Activated T-cell treated with anti-CD3 and anti-CD28 coated beads for 1 hour (primary cell): ENCODE results near the gene TMEM109.

Experiments used
- DNase-seq: peaks from one replicate; pipeline ENCODE4 v3.0.0-alpha.2; 2020; ENCODE audit warnings: low read depth

TMEM109 gene, protein sequence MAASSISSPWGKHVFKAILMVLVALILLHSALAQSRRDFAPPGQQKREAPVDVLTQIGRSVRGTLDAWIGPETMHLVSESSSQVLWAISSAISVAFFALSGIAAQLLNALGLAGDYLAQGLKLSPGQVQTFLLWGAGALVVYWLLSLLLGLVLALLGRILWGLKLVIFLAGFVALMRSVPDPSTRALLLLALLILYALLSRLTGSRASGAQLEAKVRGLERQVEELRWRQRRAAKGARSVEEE

DNA sequence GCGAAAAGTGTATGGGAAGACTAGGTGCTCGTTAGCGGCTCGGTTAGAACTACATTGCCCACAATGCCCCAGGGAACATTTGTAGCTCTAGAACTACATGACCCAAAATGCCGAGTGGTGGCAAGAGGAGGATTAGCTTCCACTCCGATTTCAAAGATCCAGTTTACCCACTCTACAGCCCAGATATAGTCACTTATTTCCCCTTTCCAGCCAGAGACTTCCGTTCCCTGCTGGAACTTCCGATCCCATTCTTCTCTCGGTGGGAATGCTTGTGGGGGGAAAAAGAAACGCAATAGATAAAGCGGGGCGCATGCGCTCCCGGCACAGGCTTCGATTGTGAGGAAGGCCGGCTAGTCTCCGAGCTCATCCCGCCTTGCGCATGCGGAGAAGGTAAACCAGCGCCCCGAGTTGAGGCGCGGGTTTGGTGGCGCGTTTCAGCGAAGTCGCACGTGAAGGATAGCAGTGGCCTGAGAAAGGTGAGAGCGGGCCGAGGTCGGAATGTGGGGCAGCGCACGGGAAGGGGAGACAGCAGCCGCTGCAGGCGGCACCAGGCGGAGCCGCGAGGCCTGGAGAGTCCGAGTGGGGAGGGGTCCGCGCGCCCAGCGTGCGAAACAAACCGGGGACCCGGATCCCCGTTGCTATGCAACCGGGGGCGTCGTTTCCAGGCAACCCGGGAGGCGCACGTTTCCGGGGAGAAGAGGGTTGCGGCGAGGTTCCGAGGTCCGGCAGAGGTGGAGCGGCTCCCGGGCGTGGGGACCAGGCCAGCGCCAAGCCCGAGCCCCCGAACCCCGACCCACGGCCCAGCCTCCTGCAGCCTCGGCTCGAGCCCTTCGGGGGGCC, at the start of gene TMEM109:
TSS of gene TMEM109 (plus strand) at position 366 of the 840 bp plus-strand sequence. CDS start 5,536 bp downstream, outside the sequence.
- peak; percentile 83 for DNase-seq

DNA sequence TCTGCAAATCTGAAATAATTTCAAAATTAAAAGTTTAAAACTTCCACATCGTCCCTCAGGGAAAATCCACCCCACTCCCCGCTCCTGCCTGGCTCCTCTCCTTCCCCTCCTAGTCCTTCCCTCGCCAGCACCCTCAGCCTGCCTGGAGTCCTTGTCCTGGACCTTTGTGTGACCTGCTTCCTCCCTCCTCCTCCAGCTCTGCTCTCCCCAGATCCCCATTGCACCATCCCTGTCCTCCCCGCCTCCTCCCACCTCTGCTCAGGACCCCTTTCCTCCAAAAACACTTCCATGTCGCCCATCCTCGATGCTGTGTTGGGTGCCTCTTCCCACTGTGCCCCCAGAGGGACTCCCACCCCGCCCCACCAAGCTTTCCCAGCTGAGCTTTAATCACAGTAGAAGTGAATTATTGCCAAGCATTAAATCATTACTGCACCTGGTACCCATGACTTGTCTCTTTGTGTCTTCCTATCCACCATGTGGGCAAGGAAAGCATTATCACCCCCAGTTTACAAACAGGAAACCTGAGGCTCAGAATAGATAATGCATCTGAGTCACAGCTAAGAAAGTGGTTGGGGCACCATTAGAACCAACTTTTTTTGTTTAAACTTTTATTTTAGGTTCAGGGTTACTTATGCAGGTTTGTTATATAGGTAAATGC, 49.0 kb upstream of the TMEM109 start:
- DNase-seq, result no peak

DNA sequence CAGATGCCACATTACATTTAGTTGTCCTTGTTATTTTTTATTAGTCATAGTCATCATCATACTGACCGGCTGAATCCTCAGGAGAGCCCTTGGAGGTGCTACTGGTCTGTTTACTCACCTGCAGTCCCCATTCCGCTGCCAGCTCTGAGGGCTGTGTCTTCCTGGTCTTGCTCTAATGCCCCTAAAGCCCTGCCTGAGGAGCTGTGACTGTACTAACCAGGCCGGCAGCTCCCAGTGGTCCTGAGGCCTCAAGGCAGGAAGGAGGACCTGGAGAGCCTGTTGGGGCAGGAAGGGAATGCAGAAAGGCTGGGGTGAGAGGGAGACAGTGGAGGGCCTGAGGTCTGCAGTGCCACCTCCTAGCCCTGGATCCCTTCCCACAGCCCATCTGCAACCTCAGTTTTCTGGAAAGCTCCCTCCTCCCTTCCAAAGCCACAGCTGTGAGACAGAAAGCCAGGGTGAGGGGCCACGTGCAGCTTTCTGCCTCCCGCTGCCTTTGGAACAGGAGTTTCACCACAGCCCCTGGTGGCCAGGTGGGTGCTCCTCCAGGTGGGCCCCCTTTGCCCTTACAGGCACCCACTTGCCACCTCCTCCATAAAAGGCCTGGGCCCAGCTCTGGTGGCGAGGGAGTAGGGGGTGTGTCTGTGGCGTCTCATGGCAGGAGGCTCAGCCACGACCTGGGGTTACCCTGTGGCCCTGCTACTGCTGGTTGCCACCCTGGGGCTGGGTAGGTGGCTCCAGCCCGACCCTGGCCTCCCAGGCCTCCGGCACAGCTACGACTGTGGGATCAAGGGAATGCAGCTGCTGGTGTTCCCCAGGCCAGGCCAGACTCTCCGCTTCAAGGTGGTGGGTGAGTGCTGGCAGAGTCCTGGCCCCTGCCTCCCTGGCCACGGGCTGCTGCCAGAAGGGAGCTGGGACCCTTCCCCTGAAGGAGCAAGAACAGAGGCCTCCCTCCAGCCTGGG, 46.8 kb upstream of the TMEM109 start, which contains the start of gene ZP1:
TSS of gene ZP1 (plus strand) at position 632 of the 960 bp plus-strand sequence. CDS start at position 652, 20 bp downstream.
- no peak for DNase-seq

DNA sequence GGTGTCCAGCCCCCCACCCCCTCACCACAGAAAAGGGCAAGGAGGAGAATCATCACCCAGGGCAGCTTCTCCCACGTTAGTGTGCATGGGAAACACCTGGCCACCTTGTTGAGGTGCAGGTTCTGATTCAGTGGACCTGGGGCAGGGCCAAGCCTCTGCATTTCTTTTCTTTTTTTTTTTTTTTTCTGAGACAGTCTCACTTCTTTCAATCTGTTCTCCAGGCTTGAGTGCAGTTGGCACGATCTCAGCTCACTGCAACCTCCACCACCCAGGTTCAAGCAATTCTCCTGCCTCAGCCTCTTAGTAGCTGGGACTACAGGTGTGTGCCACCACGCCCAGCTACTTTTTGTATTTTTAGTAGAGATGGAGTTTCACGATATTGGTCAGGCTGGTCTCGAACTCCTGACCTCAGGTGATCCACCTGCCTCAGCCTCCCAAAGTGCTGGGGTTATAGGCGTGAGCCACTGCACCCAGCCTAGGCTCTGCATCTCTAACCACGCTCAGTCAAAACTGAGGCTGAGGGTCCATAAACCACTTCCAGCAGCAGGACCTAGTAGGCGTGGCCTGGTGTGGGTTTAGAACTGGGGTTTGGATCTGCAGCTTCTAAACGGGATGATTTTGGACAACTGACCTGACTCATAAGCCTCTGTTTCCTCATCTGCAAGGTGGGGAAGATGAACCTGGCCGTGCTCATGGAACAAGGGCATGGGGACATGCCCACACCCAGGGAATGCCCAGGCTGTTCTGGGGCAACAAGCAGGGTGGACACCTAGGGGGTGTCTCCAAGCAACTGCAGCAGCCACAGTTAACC, 45.9 kb upstream of the TMEM109 start:
- no peak for DNase-seq

DNA sequence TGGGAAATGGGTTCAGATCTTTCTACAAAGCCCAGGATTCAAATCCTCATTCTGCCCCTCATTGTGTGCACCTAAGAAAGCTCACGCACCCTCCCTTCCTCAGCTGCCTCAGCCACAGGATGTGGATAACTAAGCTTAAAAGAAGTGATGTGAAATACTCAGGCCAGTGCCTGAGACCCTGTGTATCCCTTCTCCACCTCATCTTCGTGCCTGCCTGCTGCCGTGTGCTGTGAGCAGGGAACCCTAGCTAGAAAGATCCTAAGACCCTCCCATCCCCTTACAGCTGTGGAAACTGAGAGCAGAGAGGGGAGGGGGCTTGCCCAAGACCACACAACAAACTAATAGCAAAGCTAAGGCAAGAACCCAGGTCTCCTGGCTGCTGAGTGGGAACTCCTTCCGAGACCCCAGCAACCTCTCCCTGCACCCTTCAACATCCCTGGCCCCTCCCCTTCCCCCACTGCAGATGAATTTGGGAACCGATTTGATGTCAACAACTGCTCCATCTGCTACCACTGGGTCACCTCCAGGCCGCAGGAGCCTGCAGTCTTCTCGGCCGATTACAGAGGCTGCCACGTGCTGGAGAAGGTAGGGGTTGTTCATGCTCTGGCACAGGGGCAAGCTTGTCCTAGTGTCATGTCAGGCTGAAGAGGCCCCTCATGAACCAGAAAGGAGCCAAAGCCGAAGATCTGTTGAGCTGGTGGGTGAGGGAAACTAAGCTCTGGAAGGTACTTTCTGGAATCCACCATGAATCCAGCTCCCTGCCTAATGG, 45.1 kb upstream of the TMEM109 start:
- no peak for DNase-seq

DNA sequence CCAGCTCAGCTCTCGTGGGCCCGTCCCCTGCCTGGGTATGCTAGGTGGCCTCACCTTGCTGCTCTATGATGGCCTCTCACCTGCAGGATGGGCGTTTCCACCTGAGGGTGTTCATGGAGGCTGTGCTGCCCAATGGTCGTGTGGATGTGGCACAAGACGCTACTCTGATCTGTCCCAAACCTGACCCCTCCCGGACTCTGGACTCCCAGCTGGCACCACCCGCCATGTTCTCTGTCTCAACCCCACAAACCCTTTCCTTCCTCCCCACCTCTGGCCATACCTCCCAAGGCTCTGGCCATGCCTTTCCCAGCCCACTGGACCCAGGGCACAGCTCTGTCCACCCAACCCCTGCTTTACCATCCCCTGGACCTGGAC, 44.5 kb upstream of the TMEM109 start:
- DNase-seq, result no peak

DNA sequence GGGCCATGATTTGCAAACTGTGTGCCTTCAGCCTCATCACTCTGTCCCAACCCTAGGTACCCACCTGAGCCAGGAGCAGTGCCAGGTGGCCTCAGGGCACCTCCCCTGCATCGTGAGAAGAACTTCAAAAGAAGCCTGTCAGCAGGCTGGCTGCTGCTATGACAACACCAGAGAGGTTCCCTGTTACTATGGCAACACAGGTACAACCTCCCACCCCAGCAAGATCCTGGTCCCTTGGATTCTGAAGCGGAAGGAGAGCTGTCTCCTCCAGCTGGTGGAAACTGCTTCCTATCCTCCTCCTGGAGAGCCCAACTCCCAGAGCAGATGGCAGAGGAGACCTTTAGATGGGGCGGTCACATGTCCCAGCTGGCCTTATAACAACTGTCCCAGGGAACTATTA, 43.7 kb upstream of the TMEM109 start:
- no peak for DNase-seq

DNA sequence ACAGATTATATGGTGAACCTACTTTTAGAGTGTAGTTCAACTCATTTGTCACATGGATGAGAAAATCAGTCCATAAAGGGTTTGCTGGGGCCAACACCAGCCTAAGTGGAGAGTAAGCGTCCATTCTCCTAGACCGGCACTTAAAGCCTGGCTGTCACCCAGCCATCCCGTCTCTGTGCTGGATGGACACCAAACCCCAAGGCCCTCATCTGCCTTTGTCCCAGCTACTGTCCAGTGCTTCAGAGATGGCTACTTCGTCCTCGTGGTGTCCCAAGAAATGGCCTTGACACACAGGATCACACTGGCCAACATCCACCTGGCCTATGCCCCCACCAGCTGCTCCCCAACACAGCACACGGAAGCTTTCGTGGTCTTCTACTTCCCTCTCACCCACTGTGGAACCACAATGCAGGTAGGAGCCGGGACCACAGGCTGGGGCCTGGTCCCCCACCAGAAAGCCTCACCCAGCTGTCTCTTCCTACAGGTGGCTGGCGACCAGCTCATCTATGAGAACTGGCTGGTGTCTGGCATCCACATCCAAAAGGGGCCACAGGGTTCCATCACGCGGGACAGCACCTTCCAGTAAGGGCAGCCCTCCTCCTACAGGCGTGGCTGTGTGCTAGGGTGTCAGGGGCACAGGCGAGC, 43.1 kb upstream of the TMEM109 start:
- DNase-seq, result no peak

DNA sequence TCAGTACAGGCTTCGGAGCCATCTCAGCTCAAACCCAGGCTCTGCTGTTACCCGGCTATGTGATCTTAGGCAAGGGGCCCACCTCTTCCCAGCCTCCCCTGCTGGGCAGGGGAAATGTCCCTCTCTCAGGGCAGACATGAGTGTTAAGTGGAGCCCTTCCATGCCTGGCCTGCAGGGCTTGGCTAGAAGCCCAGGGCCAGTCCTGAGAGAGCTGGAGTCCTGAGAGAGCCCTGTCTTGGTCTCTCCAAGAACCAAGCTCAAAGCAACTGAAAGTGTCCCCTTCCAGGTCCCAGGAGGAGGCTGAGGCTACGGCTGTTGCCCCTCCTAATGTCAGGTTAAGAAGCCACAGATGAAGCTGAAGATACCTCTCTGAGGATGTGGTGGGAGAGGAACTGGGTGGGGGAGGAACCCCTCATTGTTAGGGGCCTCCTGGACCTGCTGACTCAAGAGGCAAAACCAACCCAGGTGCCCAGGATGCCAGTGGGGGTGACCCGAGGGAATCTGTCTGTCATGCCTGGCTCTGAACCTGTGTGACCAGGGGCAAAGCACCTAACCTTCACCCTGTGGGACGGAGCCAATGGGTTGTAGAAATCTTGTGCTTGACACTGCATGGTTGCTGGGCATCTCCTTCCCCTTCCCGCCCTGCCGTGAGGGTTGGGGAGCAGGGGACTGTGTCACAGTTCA, 42.4 kb upstream of the TMEM109 start:
- no peak for DNase-seq

DNA sequence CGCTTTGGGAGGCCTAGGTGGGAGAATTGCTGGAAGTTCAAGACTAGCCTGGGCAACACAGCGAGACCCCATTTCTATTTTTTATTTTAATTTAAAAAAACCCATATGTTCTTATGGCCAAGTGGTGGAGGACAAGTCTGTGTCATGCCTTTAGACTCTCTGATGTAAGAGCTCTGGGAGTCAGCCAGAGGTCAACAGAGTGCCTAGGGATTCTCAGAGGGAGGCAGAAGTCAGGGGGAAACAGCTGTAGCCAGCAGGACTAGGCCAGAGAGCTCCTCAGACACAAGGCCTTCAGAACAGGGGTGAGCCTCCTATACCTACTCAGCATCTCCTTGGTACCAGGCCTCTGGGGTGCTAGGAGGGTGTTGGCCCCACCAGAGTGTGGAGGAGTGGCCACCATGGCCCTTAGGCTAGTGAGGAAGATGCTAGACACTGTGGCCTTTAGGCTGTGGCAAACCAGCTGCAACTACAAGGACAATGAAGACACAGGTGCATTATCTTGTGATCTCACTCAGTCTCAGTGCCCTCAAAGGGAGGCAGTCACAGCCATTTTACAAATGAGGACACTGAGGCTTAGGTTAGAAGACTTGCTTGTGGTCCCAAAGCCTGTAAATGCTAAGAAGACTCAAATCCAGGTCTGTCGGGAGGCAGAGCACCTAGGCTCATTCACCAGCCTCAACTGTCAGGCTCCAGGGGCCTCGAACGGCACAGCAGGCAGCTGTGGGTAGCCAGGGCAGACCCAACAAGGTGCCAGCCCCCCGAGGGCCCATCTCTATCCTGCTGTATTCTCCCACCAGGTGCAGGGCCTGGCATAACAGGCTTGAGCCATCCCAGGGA, 41.6 kb upstream of the TMEM109 start:
- DNase-seq, result no peak

DNA sequence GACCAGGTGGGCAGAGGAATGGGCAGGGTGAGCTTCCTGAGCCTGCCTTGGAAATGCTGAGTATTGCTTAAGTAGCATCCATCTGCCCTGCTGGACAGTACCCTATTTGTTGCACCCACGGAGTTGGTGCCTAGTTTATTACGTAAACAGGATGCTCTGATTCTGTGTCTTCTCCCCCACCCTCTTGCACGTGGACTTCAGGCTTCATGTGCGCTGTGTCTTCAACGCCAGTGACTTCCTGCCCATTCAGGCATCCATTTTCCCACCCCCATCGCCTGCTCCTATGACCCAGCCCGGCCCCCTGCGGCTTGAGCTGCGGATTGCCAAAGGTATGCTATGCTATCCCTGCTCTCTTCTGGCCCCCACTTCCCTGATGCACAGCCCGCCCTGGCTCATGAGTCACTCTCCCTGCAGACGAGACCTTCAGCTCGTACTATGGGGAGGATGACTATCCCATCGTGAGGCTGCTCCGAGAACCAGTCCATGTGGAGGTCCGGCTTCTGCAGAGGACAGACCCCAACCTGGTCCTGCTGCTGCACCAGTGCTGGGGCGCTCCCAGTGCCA, 40.9 kb upstream of the TMEM109 start:
- DNase-seq, result no peak

DNA sequence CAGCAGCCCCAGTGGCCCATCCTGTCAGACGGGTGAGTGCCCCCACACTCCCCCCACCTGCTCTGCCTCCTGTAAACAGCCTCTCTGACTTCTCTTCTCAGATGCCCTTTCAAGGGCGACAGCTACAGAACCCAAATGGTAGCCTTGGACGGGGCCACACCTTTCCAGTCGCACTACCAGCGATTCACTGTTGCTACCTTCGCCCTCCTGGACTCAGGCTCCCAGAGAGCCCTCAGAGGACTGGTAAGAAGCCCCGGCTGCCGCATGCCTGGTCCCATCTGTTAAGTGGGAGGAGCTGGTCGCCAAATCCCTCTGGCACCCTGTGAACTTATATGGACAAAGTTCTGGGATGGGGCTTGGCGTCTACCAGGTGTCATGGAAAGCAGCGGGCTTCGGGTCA, 40.4 kb upstream of the TMEM109 start:
- DNase-seq, result no peak

DNA sequence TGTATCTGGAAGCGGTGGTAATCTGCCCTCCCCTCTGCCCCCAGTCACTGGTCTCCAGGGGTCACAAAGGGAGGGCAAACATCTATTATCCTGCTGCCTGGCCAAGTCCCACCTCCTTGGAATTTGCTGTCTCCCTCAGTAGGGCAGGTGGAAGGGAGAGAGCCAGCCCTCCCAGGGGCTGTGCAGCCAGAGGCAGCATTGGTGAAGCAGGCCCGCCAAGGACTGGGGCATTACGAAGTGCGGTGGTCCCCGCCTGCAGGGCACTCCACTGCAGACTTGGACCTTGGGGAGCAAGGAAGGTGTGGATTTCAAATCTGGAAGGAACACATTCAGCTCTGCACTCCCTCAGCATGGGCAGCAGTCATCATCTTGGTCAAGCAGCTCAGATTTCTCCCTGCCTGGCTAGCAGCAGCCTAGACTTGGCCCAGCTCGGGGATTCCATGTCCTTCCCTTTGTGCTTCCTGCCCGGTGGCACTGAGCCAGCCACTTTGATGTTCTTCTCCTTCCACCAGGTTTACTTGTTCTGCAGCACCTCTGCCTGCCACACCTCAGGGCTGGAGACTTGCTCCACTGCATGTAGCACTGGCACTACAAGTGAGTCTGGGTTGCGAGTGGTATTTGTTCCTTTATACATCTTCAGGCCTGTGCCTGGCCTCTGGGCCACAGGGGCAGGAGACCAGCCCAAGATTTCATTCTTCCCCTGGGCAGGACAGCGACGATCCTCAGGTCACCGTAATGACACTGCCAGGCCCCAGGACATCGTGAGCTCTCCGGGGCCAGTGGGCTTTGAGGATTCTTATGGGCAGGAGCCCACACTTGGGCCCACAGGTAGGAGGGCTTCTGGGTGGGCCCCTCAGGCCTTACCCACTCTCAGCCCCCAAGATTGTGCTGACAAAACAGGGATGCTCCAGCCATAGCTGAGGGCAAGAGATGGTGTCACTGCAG, 39.3 kb upstream of the TMEM109 start:
- no peak for DNase-seq

DNA sequence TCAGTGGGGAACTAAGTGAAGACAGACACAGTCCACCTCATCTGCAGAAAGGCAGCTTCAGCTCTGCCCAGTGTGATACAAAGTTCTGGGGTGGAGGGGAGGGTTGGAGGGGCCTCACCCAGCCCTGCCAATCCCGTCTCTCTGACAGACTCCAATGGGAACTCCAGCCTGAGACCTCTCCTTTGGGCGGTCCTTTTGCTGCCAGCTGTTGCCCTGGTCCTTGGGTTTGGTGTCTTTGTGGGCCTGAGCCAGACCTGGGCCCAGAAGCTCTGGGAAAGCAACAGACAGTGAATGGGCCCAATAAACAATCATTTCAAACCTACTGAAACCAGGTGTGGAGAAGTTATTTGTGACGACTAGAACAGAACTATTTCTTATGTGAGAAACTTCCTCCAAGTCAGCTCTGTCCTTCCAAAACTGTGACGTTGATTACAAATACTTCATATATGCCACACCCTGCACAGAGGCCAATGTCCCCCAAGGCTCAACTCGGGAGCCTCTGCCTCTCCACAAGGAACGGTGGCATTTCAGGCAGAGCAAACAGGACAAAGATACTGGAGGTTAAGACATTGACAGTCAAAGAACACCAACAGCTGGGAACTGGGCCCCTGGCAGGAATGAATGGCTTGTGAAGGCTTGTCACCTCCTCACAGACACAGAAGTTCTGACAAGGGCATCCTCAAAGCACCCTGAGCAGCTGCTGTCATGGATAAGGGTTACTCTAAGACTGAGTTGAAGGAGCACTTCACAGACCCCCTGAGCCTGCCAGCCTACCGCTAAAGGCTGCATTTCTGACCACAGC, 38.4 kb upstream of the TMEM109 start:
- DNase-seq, result no peak

DNA sequence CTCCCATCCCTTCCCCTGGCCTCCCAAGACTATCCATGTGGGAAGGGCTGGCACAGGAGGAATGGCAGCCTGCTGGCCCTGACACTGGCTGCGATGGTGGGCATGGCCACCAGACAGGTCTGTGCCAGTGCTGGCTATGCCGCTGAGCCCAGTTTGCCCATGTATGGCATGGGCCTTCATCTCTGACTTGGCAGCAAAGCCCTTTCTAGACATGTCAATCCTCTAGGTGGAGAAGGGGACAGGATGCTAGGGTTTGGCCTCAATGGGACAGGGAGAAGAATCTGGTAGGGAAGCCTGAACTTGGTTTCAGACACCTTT, 37.8 kb upstream of the TMEM109 start:
- DNase-seq, result no peak
